ENCODE measurements around the gene ATRNL1. TPM values are rescaled to one million over a fixed set of nuclear protein-coding genes. Genes with fewer than 3 reads are reported as not detected.

The ATRNL1 gene
- polyA plus RNA-seq, 3 donors = not detected

- no peak overlapping the region for H3K9ac ChIP-seq (ENCODE audit: insufficient read depth, low read length, poor library complexity, severe bottlenecking)
- H3K9me3 Mint-ChIP-seq = peaks cover 0 to 5% (median 2%) of the 10 kb centered on the region in 7 donors
- 85% methylated on average over 6 of the region's 6 CpGs for WGBS (ENCODE audit: insufficient coverage)
- H3K4me1 ChIP-seq (ENCODE audit: control insufficient read depth in 1 of 2, insufficient read depth in 2 of 2, low read length in 2 of 2) = no peaks in the 10 kb centered on the region
- no peak overlapping the region for H2AFZ ChIP-seq (ENCODE audit: insufficient read depth, low read depth, low read length, poor library complexity, severe bottlenecking)
- no peaks in the 10 kb centered on the region for H3K27me3 ChIP-seq (ENCODE audit: control insufficient read depth in 2 of 2, insufficient read depth in 2 of 2, low read length in 2 of 2)
- H3K36me3 ChIP-seq (replicated peaks in 1 of 2; ENCODE audit: control insufficient read depth in 1 of 2, insufficient read depth in 2 of 2, low read length in 2 of 2) = no peaks in the 10 kb centered on the region
- no peaks in the 10 kb centered on the region for H3K4me1 Mint-ChIP-seq
- H3K27me3 Mint-ChIP-seq (ENCODE audit: low read depth in 3 of 3) = peaks cover 0 to 2% (median 1%) of the 10 kb centered on the region in 3 donors
- TF ChIP-seq CTCF (IDR thresholded peaks at IDR 0.05) = no peak
- H3K9me3 ChIP-seq (replicated peaks in 1 of 2; ENCODE audit: control insufficient read depth in 1 of 2, insufficient read depth in 1 of 2, low read length in 2 of 2) = no peaks in the 10 kb centered on the region
- H3K27ac ChIP-seq (ENCODE audit: low read depth in 1 of 2, low read length in 2 of 2) = no peak overlapping the region
- H3K4me2 ChIP-seq (replicated peaks; ENCODE audit: extremely low read depth, low read length, poor library complexity, severe bottlenecking) = no peak overlapping the region
- H3K79me2 ChIP-seq (ENCODE audit: insufficient read depth, low read length) = no peaks in the 10 kb centered on the region
- no peak overlapping the region for H3K4me3 Mint-ChIP-seq
- no peak overlapping the region for H3K27ac Mint-ChIP-seq
- no peaks in the 10 kb centered on the region for H4K20me1 ChIP-seq (ENCODE audit: insufficient read depth, low read length)
- no peaks in the 10 kb centered on the region for H3K36me3 Mint-ChIP-seq
- no peak overlapping the region for H3K4me3 ChIP-seq (replicated peaks in 1 of 3; ENCODE audit: low read depth in 2 of 3, low read length in 3 of 3)
- intact Hi-C loops (cut with micrococcal nuclease) = no loop called here
- DNase-seq = no peak
Observed at GRCh38 chr10:115982076-115982475, 888.9 kb downstream of the ATRNL1 start.

- no peaks in the 10 kb centered on the region for H3K36me3 Mint-ChIP-seq
- TF ChIP-seq CTCF (IDR thresholded peaks at IDR 0.05) = no peak
- Histone ChIP-seq H3K4me1 (ENCODE audit: control insufficient read depth in 1 of 2, insufficient read depth in 2 of 2, low read length in 2 of 2) (no peaks in the 10 kb centered on the region), H3K27ac (ENCODE audit: low read depth in 1 of 2, low read length in 2 of 2) (no peak overlapping the region), H2AFZ (ENCODE audit: insufficient read depth, low read depth, low read length, poor library complexity, severe bottlenecking) (no peak overlapping the region), H3K9ac (ENCODE audit: insufficient read depth, low read length, poor library complexity, severe bottlenecking) (no peak overlapping the region), H3K27me3 (ENCODE audit: control insufficient read depth in 2 of 2, insufficient read depth in 2 of 2, low read length in 2 of 2) (no peaks in the 10 kb centered on the region), H3K79me2 (ENCODE audit: insufficient read depth, low read length) (no peaks in the 10 kb centered on the region), H3K4me2 (replicated peaks; ENCODE audit: extremely low read depth, low read length, poor library complexity, severe bottlenecking) (no peak overlapping the region), H3K4me3 (replicated peaks in 1 of 3; ENCODE audit: low read depth in 2 of 3, low read length in 3 of 3) (no peak overlapping the region), H4K20me1 (ENCODE audit: insufficient read depth, low read length) (no peaks in the 10 kb centered on the region), H3K36me3 (replicated peaks in 1 of 2; ENCODE audit: control insufficient read depth in 1 of 2, insufficient read depth in 2 of 2, low read length in 2 of 2) (no peaks in the 10 kb centered on the region), H3K9me3 (replicated peaks in 1 of 2; ENCODE audit: control insufficient read depth in 1 of 2, insufficient read depth in 1 of 2, low read length in 2 of 2) (no peaks in the 10 kb centered on the region)
- peaks cover 0 to 2% (median 1%) of the 10 kb centered on the region in 3 donors for H3K27me3 Mint-ChIP-seq (ENCODE audit: low read depth in 3 of 3)
- no peak for DNase-seq
- no peak overlapping the region for H3K27ac Mint-ChIP-seq
- H3K9me3 Mint-ChIP-seq = peaks cover 0 to 6% (median 2%) of the 10 kb centered on the region in 7 donors
- H3K4me3 Mint-ChIP-seq = no peak overlapping the region
- 82% methylated on average over 2 of the region's 2 CpGs for WGBS (ENCODE audit: insufficient coverage)
- intact Hi-C loops (cut with micrococcal nuclease) = no loop called here
- no peaks in the 10 kb centered on the region for H3K4me1 Mint-ChIP-seq
Observed at GRCh38 chr10:115982526-115982925, 889.4 kb downstream of the ATRNL1 start.

All from CD14-positive monocyte (primary cell).